ENCODE results near the gene CSF3. TPM values are rescaled to one million over a fixed set of nuclear protein-coding genes. Genes with fewer than 3 reads are reported as not detected.

The CSF3 gene
- total RNA-seq, 2 experiments from 2014 or later, result not detected

GRCh38 chr17:39972271-39972670, 43.0 kb upstream of the CSF3 start:
- H3K9me3 Mint-ChIP-seq, result no peaks in the 10 kb centered on the region
- no peaks in the 10 kb centered on the region for H3K36me3 Mint-ChIP-seq (ENCODE audit: low read depth)
- no peak overlapping the region for H3K4me3 ChIP-seq (ENCODE audit: low read length)
- ChIA-PET POLR2A (no interaction called here), CTCF (no interaction called here)
- no peaks in the 10 kb centered on the region for H3K36me3 ChIP-seq (ENCODE audit: insufficient read depth, low read length)
- H3K4me1 Mint-ChIP-seq (ENCODE audit: low read depth), result no peaks in the 10 kb centered on the region
- intact Hi-C loops (cut with DNase I, micrococcal nuclease), result no loop called here
- no peak for TF ChIP-seq CTCF (IDR thresholded peaks at IDR 0.05)
- no peaks in the 10 kb centered on the region for H3K9me3 ChIP-seq (ENCODE audit: control insufficient read depth in 1 of 2, insufficient read depth in 1 of 2, low read length in 2 of 2)
- peaks cover 3% of the 10 kb centered on the region for H3K4me1 ChIP-seq (ENCODE audit: insufficient read depth, low read length)
- no peak overlapping the region for H3K27ac ChIP-seq (ENCODE audit: low read depth in 1 of 2, low read length in 2 of 2)
- no peak for ATAC-seq (ENCODE audit: poor library complexity)
- no peak overlapping the region for H3K27ac Mint-ChIP-seq
- peaks cover 40% of the 10 kb centered on the region for H3K27me3 Mint-ChIP-seq
- peak in 1 of 14 experiments; percentile 30 for DNase-seq
- peaks cover 0 to 2% of the 10 kb centered on the region in 2 experiments for H3K27me3 ChIP-seq (ENCODE audit: control insufficient read depth in 1 of 2, insufficient read depth in 2 of 2, low read length in 2 of 2)
- no peak overlapping the region for H3K4me3 Mint-ChIP-seq

GRCh38 chr17:39973496-39973895, 41.7 kb upstream of the CSF3 start:
- H3K4me3 ChIP-seq (ENCODE audit: low read length), result no peak overlapping the region
- no peaks in the 10 kb centered on the region for H3K4me1 ChIP-seq (ENCODE audit: insufficient read depth, low read length)
- H3K4me1 Mint-ChIP-seq (ENCODE audit: low read depth), result no peaks in the 10 kb centered on the region
- no peak for TF ChIP-seq CTCF (IDR thresholded peaks at IDR 0.05)
- no peak overlapping the region for H3K27ac Mint-ChIP-seq
- no peak overlapping the region for H3K4me3 Mint-ChIP-seq
- no peaks in the 10 kb centered on the region for H3K9me3 ChIP-seq (ENCODE audit: control insufficient read depth in 1 of 2, insufficient read depth in 1 of 2, low read length in 2 of 2)
- CTCF ChIA-PET, result no interaction called here
- H3K36me3 Mint-ChIP-seq (ENCODE audit: low read depth), result no peaks in the 10 kb centered on the region
- H3K36me3 ChIP-seq (ENCODE audit: insufficient read depth, low read length), result no peaks in the 10 kb centered on the region
- no peaks in the 10 kb centered on the region for H3K9me3 Mint-ChIP-seq
- intact Hi-C loops (cut with DNase I, micrococcal nuclease), result no loop called here
- H3K27me3 Mint-ChIP-seq, result peaks cover 40% of the 10 kb centered on the region
- H3K27me3 ChIP-seq (ENCODE audit: control insufficient read depth in 1 of 2, insufficient read depth in 2 of 2, low read length in 2 of 2), result peaks cover 0 to 2% of the 10 kb centered on the region in 2 experiments
- ATAC-seq (ENCODE audit: poor library complexity) (no peak), DNase-seq (no peak)
- POLR2A ChIA-PET, result no interaction called here
- no peak overlapping the region for H3K27ac ChIP-seq (ENCODE audit: low read depth in 1 of 2, low read length in 2 of 2)

GRCh38 chr17:39974433-39974832, 40.8 kb upstream of the CSF3 start:
- Mint-ChIP-seq H3K27me3 (peaks cover 37% of the 10 kb centered on the region), H3K36me3 (ENCODE audit: low read depth) (no peaks in the 10 kb centered on the region), H3K9me3 (no peaks in the 10 kb centered on the region), H3K4me1 (ENCODE audit: low read depth) (no peaks in the 10 kb centered on the region), H3K27ac (no peak overlapping the region), H3K4me3 (no peak overlapping the region)
- H3K27ac ChIP-seq (ENCODE audit: low read depth in 1 of 2, low read length in 2 of 2), result no peak overlapping the region
- no peak for TF ChIP-seq CTCF (IDR thresholded peaks at IDR 0.05)
- ChIA-PET POLR2A (no interaction called here), CTCF (no interaction called here)
- H3K27me3 ChIP-seq (ENCODE audit: control insufficient read depth in 1 of 2, insufficient read depth in 2 of 2, low read length in 2 of 2), result peaks cover 0 to 2% of the 10 kb centered on the region in 2 experiments
- ATAC-seq (ENCODE audit: poor library complexity), result no peak
- H3K4me1 ChIP-seq (ENCODE audit: insufficient read depth, low read length), result peaks cover 1% of the 10 kb centered on the region
- H3K4me3 ChIP-seq (ENCODE audit: low read length), result no peak overlapping the region
- H3K36me3 ChIP-seq (ENCODE audit: insufficient read depth, low read length), result no peaks in the 10 kb centered on the region
- DNase-seq, result no peak
- intact Hi-C loops (cut with DNase I, micrococcal nuclease), result no loop called here
- no peaks in the 10 kb centered on the region for H3K9me3 ChIP-seq (ENCODE audit: control insufficient read depth in 1 of 2, insufficient read depth in 1 of 2, low read length in 2 of 2)
